Endothelial cell of umbilical vein (primary cell): ENCODE results near the gene DENND1A. TPM values are rescaled to one million over a fixed set of nuclear protein-coding genes. Genes with fewer than 3 reads are reported as not detected.

ENCODE experiments used
- BruUV-seq: library from RNA; stranded (reverse); fragments of 400-500 nt; replicated peaks from 2 replicates; lab custom pipeline; 2021; lab: Mats Ljungman, UMichigan
- CTCF ChIA-PET: fragments of 300-600, 350-600 bp; sonication (Branson Sonifier 250); formaldehyde crosslinking; loops from one replicate; lab custom pipeline; 2021; ENCODE audit warnings: antibody characterized with exemption, inconsistent platforms; lab: Charles Lee
- POLR2A ChIA-PET: fragments of 300-600, 350-600 bp; sonication (Branson Sonifier 250); formaldehyde crosslinking; loops from one replicate; lab custom pipeline; 2021; ENCODE audit warnings: antibody characterized with exemption, inconsistent platforms; lab: Charles Lee
- DNase-seq: peaks from one replicate; pipeline ENCODE4 v3.0.0-alpha.2; 2011; ENCODE audit warnings: low read depth, low spot score
- FAIRE-seq: peaks from 2 replicates; lab custom pipeline; 2011; peaks lifted over from hg19 to GRCh38; lab: Jason Lieb, UNC
- H2AFZ ChIP-seq: 2 replicates; pipeline ENCODE4 v1.6.0; 2012; ENCODE audit warnings: low read depth, low read length, control low read depth, inconsistent platforms
- H3K27ac ChIP-seq: 2 replicates; pipeline ENCODE4 v1.5.1; 2011; ENCODE audit warnings: low read depth, mild to moderate bottlenecking, control low read depth, low read length, moderate library complexity; ENCODE audit not compliant: insufficient read depth
- H3K27me3 ChIP-seq, 2 experiments: 2 replicates each; pipeline versions ENCODE4 v1.6.0 to v1.6.1; 2011; ENCODE audit warnings: low read length in 2 of 2, mixed read lengths in 1 of 2; ENCODE audit not compliant: control insufficient read depth in 2 of 2, insufficient read depth in 2 of 2
- H3K36me3 ChIP-seq, 2 experiments: 2 replicates in 1 of 2; 3 replicates in 1 of 2; pipeline ENCODE4 v1.5.1; 2011; ENCODE audit warnings: low read length in 2 of 2, mild to moderate bottlenecking in 1 of 2, moderate library complexity in 1 of 2; ENCODE audit not compliant: control insufficient read depth in 2 of 2, insufficient read depth in 2 of 2; ENCODE audit errors: extremely low read depth in 1 of 2
- H3K4me1 ChIP-seq: 3 replicates; pipeline ENCODE4 v1.5.1; 2011; ENCODE audit warnings: mild to moderate bottlenecking, low read length; ENCODE audit not compliant: control insufficient read depth, insufficient read depth; ENCODE audit errors: extremely low read depth
- H3K4me2 ChIP-seq: 2 replicates; pipeline ENCODE4 v1.6.1; 2011; ENCODE audit warnings: low read length, control low read depth, mixed read lengths; ENCODE audit not compliant: insufficient read depth
- H3K4me3 ChIP-seq, 3 experiments: fragments of 200-600 bp in 1 of 3; sonication (generic), shearing (Covaris generic) in 1 of 3; replicated peaks in 1 of 3; 2 replicates each; pipeline ENCODE4 v1.5.1; 2011 to 2016; ENCODE audit warnings: control low read depth in 3 of 3, low read length in 3 of 3, mild to moderate bottlenecking in 2 of 3, inconsistent platforms in 1 of 3, low read depth in 1 of 3, moderate library complexity in 1 of 3; ENCODE audit not compliant: insufficient read depth in 1 of 3
- H3K79me2 ChIP-seq: 2 replicates; pipeline ENCODE4 v1.6.0; 2012; ENCODE audit warnings: low read length, inconsistent platforms; ENCODE audit not compliant: control insufficient read depth, insufficient read depth
- H3K9ac ChIP-seq: replicated peaks from 2 replicates; pipeline ENCODE3; 2011; ENCODE audit warnings: low read length, control low read depth; ENCODE audit not compliant: insufficient read depth; ENCODE audit errors: extremely low read depth
- H3K9me1 ChIP-seq: replicated peaks from 3 replicates; pipeline ENCODE4 v1.6.0; 2011; ENCODE audit warnings: mild to moderate bottlenecking, low read length; ENCODE audit not compliant: control insufficient read depth, insufficient read depth; ENCODE audit errors: extremely low read depth
- H3K9me3 ChIP-seq: replicated peaks from 2 replicates; pipeline ENCODE4 v1.5.1; 2012; ENCODE audit warnings: low read length, inconsistent platforms; ENCODE audit not compliant: control insufficient read depth, insufficient read depth
- H4K20me1 ChIP-seq: replicated peaks from 2 replicates; pipeline ENCODE3; 2011; ENCODE audit warnings: mild to moderate bottlenecking, low read length; ENCODE audit not compliant: control insufficient read depth, insufficient read depth; ENCODE audit errors: extremely low read depth
- EZH2 ChIP-seq: IDR thresholded peaks from 2 replicates; pipeline ENCODE4 v1.6.1; 2012; ENCODE audit warnings: borderline replicate concordance, low read depth, mild to moderate bottlenecking, moderate library complexity, low read length, inconsistent platforms; ENCODE audit not compliant: severe bottlenecking
- FOS ChIP-seq: IDR thresholded peaks from 2 replicates; pipeline ENCODE4 v1.6.1; 2011; ENCODE audit warnings: mild to moderate bottlenecking, low read length, moderate library complexity, borderline replicate concordance; ENCODE audit not compliant: insufficient read depth
- GATA2 ChIP-seq: IDR thresholded peaks from 2 replicates; pipeline ENCODE4 v1.7.0; 2011; ENCODE audit warnings: low read depth, mild to moderate bottlenecking, moderate library complexity, mixed read lengths, low read length; ENCODE audit not compliant: insufficient read length, insufficient read depth
- JUN ChIP-seq: IDR thresholded peaks from 2 replicates; pipeline ENCODE4 v1.6.1; 2011; ENCODE audit warnings: borderline replicate concordance, low read depth; ENCODE audit not compliant: insufficient read length, insufficient read depth
- MYC ChIP-seq: IDR thresholded peaks from one replicate; pipeline ENCODE4 v1.6.1; 2011; ENCODE audit warnings: mild to moderate bottlenecking, low read depth, low read length
- POLR2A ChIP-seq: IDR thresholded peaks from 2 replicates; pipeline ENCODE4 v1.6.1; 2012; ENCODE audit warnings: low read depth, mild to moderate bottlenecking, control low read depth, low read length
- POLR2AphosphoS5 ChIP-seq: IDR thresholded peaks from 2 replicates; pipeline ENCODE4 v1.6.1; 2012; ENCODE audit warnings: low read depth, mild to moderate bottlenecking, control low read depth, low read length, moderate library complexity; ENCODE audit not compliant: insufficient read depth
- dilution Hi-C: fragments of 300-500 bp; cut with MboI; formaldehyde crosslinking; loops from one replicate; pipeline ENCODE4 v1.15.0; 2019; ENCODE audit warnings: low sequenced_read_pairs; ENCODE audit not compliant: extremely low pct_ligation_motif_present
- intact Hi-C: fragments of 100-400 bp; cut with micrococcal nuclease; formaldehyde crosslinking; loops from one replicate; pipeline ENCODE4 v1.10.0; 2022
- polyA plus RNA-seq, 4 experiments: library from polyadenylated mRNA; depleted of rRNA in 3 of 4; stranded (reverse) in 3 of 4; unstranded in 1 of 4; fragments of >200 nt; gene quantifications; 2 replicates each; pipeline versions ENCODE4 v1.2.1 to v1.2.3, GENCODE V29; 2011 to 2012; ENCODE audit warnings: missing spikeins in 1 of 4
- total RNA-seq: library from RNA; stranded (reverse); gene quantifications from 2 replicates; pipeline ENCODE4 v1.2.3, GENCODE V29; 2021
- TF ChIP-seq, protein P1 (sequence below): IDR thresholded peaks from 2 replicates; pipeline ENCODE4 v1.6.1; 2011; ENCODE audit not compliant: insufficient read depth, insufficient read length
- TF ChIP-seq, protein P2 (sequence below), 2 donors: IDR thresholded peaks; 1 replicate in 1 of 2; 2 replicates in 1 of 2; pipeline ENCODE4 v1.5.1; 2011; ENCODE audit warnings: low read length in 2 of 2, mild to moderate bottlenecking in 2 of 2, moderate library complexity in 2 of 2, control low read depth in 1 of 2, inconsistent platforms in 1 of 2, low read depth in 1 of 2; ENCODE audit not compliant: insufficient read depth in 1 of 2; ENCODE audit errors: extremely low read depth in 1 of 2

Gene DENND1A
- total and polyA plus RNA-seq, 2 donors (not counting 3 experiments of a cell fraction or from before 2014, with no cell fraction given) = 18.5 to 24.5 TPM

DNA sequence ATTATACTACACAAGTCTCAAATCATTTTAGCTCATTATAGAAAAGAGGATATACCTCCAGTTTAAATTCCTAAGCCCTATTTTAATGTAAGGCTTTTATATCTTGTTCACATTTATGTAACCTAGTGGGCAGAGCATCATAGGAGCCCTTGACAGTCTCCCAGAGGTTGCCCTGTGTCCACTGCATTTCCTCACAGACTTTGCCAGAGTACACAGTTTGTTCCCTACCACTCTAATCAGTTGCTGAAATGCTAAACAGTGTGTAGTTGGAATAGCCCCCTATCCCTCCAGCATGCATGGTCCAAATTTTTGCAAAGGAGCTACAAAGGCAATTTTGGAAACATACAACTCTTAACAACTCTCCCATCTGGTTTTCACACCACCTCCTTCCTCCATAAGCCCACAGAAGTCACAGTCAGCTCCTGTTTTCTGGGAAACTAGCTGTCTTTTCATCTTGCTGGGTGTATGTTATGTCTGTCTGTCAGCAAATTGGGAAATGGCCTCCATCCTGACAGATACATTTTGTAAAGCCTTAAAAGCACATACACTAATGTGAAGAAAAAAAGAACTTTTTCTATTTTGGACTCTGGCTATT is 212.2 kb downstream of the DENND1A start:
- CTCF ChIA-PET = interaction anchor here (1.0 kb wide), 1 partner anchor 21 kb away, joined by 3 read pairs; no protein-coding TSS in a partner anchor
- no TSS peak for BruUV-seq
- POLR2A ChIA-PET = no interaction called here

More for the DNA sequence above, 212.2 kb downstream of the DENND1A start:
- Histone ChIP-seq H3K27ac (no peak overlapping the region), H2AFZ (no peak overlapping the region), H3K27me3 (no peaks in the 10 kb centered on the region), H3K79me2 (no peaks in the 10 kb centered on the region), H4K20me1 (no peaks in the 10 kb centered on the region), H3K9me3 (no peaks in the 10 kb centered on the region), H3K4me2 (no peak overlapping the region), H3K9ac (no peak overlapping the region), H3K4me1 (no peaks in the 10 kb centered on the region), H3K36me3 (no peaks in the 10 kb centered on the region), H3K4me3 (no peak overlapping the region), H3K9me1 (no peaks in the 10 kb centered on the region)
- no peak for DNase-seq
- dilution Hi-C loops = no loop called here
- FAIRE-seq = no peak
- TF ChIP-seq GATA2 (no peak), POLR2AphosphoS5 (no peak), POLR2A (no peak), MYC (no peak), EZH2 (no peak), FOS (no peak), JUN (no peak)
- TF ChIP-seq, protein P1, sequence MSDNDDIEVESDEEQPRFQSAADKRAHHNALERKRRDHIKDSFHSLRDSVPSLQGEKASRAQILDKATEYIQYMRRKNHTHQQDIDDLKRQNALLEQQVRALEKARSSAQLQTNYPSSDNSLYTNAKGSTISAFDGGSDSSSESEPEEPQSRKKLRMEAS = no peak
- TF ChIP-seq, protein P2, sequence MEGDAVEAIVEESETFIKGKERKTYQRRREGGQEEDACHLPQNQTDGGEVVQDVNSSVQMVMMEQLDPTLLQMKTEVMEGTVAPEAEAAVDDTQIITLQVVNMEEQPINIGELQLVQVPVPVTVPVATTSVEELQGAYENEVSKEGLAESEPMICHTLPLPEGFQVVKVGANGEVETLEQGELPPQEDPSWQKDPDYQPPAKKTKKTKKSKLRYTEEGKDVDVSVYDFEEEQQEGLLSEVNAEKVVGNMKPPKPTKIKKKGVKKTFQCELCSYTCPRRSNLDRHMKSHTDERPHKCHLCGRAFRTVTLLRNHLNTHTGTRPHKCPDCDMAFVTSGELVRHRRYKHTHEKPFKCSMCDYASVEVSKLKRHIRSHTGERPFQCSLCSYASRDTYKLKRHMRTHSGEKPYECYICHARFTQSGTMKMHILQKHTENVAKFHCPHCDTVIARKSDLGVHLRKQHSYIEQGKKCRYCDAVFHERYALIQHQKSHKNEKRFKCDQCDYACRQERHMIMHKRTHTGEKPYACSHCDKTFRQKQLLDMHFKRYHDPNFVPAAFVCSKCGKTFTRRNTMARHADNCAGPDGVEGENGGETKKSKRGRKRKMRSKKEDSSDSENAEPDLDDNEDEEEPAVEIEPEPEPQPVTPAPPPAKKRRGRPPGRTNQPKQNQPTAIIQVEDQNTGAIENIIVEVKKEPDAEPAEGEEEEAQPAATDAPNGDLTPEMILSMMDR (IDR thresholded peaks at IDR 0.05; ENCODE audit: extremely low read depth in 1 of 2, insufficient read depth in 1 of 2, low read depth in 1 of 2, low read length in 2 of 2) = no peak
- intact Hi-C loops = no loop called here
